ENCODE data around the gene DDOST.
"Not testable (repeated sequence)": the region's sequence is repeated elsewhere in the genome, so short reads cannot be mapped to it uniquely, and the experiment has no call there.

The DDOST gene

GRCh38 chr1:20689645-20690056 lies 28.5 kb upstream of the DDOST start:
- DNase-seq: no peak

- DNase-seq: no peak
Observed at GRCh38 chr1:20686883-20687725, 25.9 kb upstream of the DDOST start.

- DNase-seq: no peak
Observed at GRCh38 chr1:20685741-20686140, 24.6 kb upstream of the DDOST start.

GRCh38 chr1:20685099-20685662 lies 24.0 kb upstream of the DDOST start:
- no peak for DNase-seq

- DNase-seq: no peak
Observed at GRCh38 chr1:20684651-20685050, 23.5 kb upstream of the DDOST start.

- no peak for DNase-seq
Observed at GRCh38 chr1:20684050-20684620, 23.0 kb upstream of the DDOST start.

GRCh38 chr1:20683614-20684013 lies 22.4 kb upstream of the DDOST start:
- DNase-seq: no peak

- DNase-seq: no peak
Observed at GRCh38 chr1:20682571-20683236, 21.5 kb upstream of the DDOST start.

- no peak for DNase-seq
Observed at GRCh38 chr1:20681999-20682398, 20.8 kb upstream of the DDOST start.

- DNase-seq: no peak
Observed at GRCh38 chr1:20680269-20680668, 19.1 kb upstream of the DDOST start.

- no peak for DNase-seq
Observed at GRCh38 chr1:20678599-20678998, 17.4 kb upstream of the DDOST start.

- DNase-seq: not testable (repeated sequence)
Observed at GRCh38 chr1:20673626-20674025, 12.5 kb upstream of the DDOST start.

- DNase-seq: no peak
Observed at GRCh38 chr1:20672265-20672632, 11.1 kb upstream of the DDOST start.

GRCh38 chr1:20670936-20671335 lies 9.8 kb upstream of the DDOST start:
- DNase-seq: no peak

- no peak for DNase-seq
Observed at GRCh38 chr1:20668581-20668980, 7.4 kb upstream of the DDOST start.

- DNase-seq: no peak
Observed at GRCh38 chr1:20666804-20667203, 5.6 kb upstream of the DDOST start.

- DNase-seq: no peak
Observed at GRCh38 chr1:20666146-20666545, 5.0 kb upstream of the DDOST start.

- no peak for DNase-seq
Observed at GRCh38 chr1:20665726-20666125, 4.6 kb upstream of the DDOST start.

GRCh38 chr1:20663969-20664715 lies 3.0 kb upstream of the DDOST start:
- no peak for DNase-seq

GRCh38 chr1:20663365-20663764 lies 2.2 kb upstream of the DDOST start:
- no peak for DNase-seq

GRCh38 chr1:20662110-20662475 lies 924 bp upstream of the DDOST start:
- no peak for DNase-seq

- DNase-seq: no peak
Observed at GRCh38 chr1:20660847-20661206, 342 bp downstream of the DDOST start.

GRCh38 chr1:20660363-20660762 lies 806 bp downstream of the DDOST start:
- DNase-seq: no peak

Measured in activated T-cell treated with anti-CD3 and anti-CD28 coated beads, Interleukin-2, amount 50 U/mL, for 48 hours (primary cell).